ENCODE measurements around the gene DISP2. TPM values are rescaled to one million over a fixed set of nuclear protein-coding genes. Genes with fewer than 3 reads are reported as not detected.
A peak's percentile ranks its signal among the peaks of the same experiment; 100 is the strongest.

DISP2 gene
- total RNA-seq, 1 experiment from 2014 or later: 2.6 TPM

DNA sequence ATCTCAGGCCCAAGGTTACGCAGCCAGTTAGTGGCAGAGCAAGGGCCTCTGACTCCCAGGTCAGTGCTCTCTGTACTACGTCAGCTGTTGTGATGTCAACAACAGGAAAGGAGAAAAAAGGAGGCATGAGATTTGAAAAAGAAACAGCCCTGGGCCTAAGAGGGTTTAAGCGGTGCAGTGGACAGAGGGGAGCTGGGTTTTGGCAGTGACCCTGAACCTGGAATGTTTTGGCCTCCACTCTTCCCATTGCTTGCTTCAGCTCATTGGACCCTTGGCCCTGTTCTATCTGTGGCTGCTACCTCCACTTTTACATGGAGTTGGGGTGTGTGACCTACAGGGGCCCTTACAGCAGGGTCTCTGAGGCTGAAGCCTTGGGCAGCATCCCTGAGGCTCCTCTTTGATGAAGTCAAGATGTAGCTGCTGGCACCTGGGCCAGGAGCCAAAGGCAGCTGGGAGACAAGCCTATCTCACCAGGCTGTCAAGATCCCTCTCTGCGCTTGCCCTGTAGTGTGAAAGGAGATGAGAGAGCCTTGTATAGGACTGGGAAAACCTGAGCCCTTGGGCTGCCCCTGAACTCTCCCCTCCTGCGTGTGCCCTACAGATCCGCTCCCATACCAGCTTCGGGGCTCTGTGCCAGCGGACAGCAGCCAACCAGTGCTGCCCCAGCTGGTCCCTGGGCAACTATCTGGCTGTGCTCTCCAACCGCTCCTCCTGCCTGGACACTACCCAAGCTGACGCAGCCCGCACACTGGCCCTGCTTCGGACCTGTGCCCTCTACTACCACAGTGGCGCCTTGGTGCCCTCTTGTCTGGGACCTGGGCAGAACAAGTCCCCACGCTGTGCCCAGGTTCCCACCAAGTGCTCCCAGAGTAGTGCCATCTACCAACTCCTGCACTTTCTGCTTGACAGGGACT, 8.7 kb downstream of the DISP2 start:
- Histone ChIP-seq H3K9me3 (ENCODE audit: low read length) (no peaks in the 10 kb centered on the region), H3K9me2 (replicated peaks; ENCODE audit: insufficient read depth, low read length) (no peaks in the 10 kb centered on the region), H3K4me2 (ENCODE audit: low read depth, low read length, poor library complexity, severe bottlenecking) (peak overlapping the region; percentile 84), H3K9ac (ENCODE audit: low read length) (peak overlapping the region; percentile 81), H4K20me1 (ENCODE audit: insufficient read depth, low read depth, low read length) (0 out of 2 replicates have a peak, but pooled peaks cover 3% of the 10 kb centered on the region), H3K4me3 (ENCODE audit: low read length) (peak overlapping the region; percentile 72), H3K36me3 (ENCODE audit: insufficient read depth, low read length) (no peaks in the 10 kb centered on the region), H3K27me3 (ENCODE audit: low read length) (no peaks in the 10 kb centered on the region), H3K27ac (ENCODE audit: low read length) (no peak overlapping the region), H3K4me1 (ENCODE audit: low read length) (peaks cover 16% of the 10 kb centered on the region), H3K79me2 (ENCODE audit: low read length) (no peaks in the 10 kb centered on the region), H2AFZ (ENCODE audit: low read length) (peak overlapping the region; percentile 99; the same call in 1 of the 2 replicates)
- no peak for DNase-seq

DNA sequence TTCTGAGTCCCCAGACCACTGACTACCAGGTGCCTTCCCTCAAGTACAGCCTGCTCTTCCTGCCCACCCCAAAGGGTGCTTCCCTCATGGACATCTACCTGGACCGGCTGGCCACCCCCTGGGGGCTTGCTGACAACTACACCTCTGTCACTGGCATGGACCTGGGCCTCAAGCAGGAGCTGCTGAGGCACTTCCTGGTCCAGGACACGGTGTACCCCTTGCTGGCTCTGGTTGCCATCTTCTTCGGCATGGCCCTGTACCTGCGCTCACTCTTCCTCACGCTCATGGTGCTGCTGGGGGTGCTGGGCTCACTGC, 9.3 kb downstream of the DISP2 start:
- H4K20me1 ChIP-seq (ENCODE audit: insufficient read depth, low read depth, low read length): 0 out of 2 replicates have a peak, but pooled peaks cover 3% of the 10 kb centered on the region
- H3K4me3 ChIP-seq (ENCODE audit: low read length): peak overlapping the region; percentile 72
- no peaks in the 10 kb centered on the region for H3K9me3 ChIP-seq (ENCODE audit: low read length)
- H3K9me2 ChIP-seq (replicated peaks; ENCODE audit: insufficient read depth, low read length): no peaks in the 10 kb centered on the region
- no peak for DNase-seq
- H3K36me3 ChIP-seq (ENCODE audit: insufficient read depth, low read length): no peaks in the 10 kb centered on the region
- peaks cover 16% of the 10 kb centered on the region for H3K4me1 ChIP-seq (ENCODE audit: low read length)
- H3K27me3 ChIP-seq (ENCODE audit: low read length): no peaks in the 10 kb centered on the region
- H3K79me2 ChIP-seq (ENCODE audit: low read length): no peaks in the 10 kb centered on the region
- H2AFZ ChIP-seq (ENCODE audit: low read length): peak overlapping the region; percentile 99
- no peak overlapping the region for H3K27ac ChIP-seq (ENCODE audit: low read length)
- H3K4me2 ChIP-seq (ENCODE audit: low read depth, low read length, poor library complexity, severe bottlenecking): peak overlapping the region; percentile 84
- peak overlapping the region; percentile 81 for H3K9ac ChIP-seq (ENCODE audit: low read length)

DNA sequence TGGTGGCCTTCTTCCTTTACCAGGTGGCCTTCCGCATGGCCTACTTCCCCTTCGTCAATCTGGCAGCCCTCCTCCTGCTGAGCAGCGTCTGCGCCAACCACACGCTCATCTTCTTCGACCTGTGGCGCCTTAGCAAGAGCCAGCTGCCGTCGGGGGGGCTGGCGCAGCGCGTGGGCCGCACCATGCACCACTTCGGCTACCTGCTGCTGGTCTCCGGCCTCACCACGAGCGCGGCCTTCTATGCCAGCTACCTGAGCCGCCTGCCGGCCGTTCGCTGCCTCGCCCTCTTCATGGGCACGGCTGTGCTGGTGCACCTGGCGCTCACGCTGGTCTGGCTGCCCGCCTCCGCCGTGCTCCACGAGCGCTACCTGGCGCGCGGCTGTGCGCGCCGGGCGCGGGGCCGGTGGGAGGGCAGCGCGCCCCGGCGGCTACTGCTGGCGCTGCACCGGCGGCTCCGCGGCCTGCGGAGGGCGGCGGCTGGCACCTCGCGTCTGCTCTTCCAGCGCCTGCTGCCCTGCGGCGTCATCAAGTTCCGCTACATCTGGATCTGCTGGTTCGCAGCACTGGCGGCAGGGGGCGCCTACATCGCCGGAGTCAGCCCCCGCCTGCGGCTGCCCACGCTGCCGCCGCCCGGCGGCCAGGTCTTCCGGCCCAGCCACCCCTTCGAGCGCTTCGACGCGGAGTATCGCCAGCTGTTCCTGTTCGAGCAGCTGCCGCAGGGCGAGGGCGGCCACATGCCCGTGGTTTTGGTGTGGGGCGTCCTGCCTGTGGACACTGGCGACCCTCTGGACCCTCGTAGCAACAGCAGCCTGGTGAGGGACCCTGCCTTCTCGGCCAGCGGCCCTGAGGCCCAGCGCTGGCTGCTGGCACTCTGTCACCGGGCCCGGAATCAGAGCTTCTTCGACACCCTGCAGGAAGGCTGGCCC, 9.9 kb downstream of the DISP2 start:
- peak overlapping the region; percentile 72 for H3K4me3 ChIP-seq (ENCODE audit: low read length)
- H3K79me2 ChIP-seq (ENCODE audit: low read length): no peaks in the 10 kb centered on the region
- peak overlapping the region; percentile 84 for H3K4me2 ChIP-seq (ENCODE audit: low read depth, low read length, poor library complexity, severe bottlenecking)
- H3K9ac ChIP-seq (ENCODE audit: low read length): peak overlapping the region; percentile 81
- peak; percentile 97 for DNase-seq
- peak overlapping the region; percentile 99 for H2AFZ ChIP-seq (ENCODE audit: low read length)
- H3K27me3 ChIP-seq (ENCODE audit: low read length): no peaks in the 10 kb centered on the region
- no peaks in the 10 kb centered on the region for H3K9me2 ChIP-seq (replicated peaks; ENCODE audit: insufficient read depth, low read length)
- peaks cover 16% of the 10 kb centered on the region for H3K4me1 ChIP-seq (ENCODE audit: low read length)
- 0 out of 2 replicates have a peak, but pooled peaks cover 3% of the 10 kb centered on the region for H4K20me1 ChIP-seq (ENCODE audit: insufficient read depth, low read depth, low read length)
- H3K9me3 ChIP-seq (ENCODE audit: low read length): no peaks in the 10 kb centered on the region
- no peak overlapping the region for H3K27ac ChIP-seq (ENCODE audit: low read length)
- H3K36me3 ChIP-seq (ENCODE audit: insufficient read depth, low read length): no peaks in the 10 kb centered on the region

DNA sequence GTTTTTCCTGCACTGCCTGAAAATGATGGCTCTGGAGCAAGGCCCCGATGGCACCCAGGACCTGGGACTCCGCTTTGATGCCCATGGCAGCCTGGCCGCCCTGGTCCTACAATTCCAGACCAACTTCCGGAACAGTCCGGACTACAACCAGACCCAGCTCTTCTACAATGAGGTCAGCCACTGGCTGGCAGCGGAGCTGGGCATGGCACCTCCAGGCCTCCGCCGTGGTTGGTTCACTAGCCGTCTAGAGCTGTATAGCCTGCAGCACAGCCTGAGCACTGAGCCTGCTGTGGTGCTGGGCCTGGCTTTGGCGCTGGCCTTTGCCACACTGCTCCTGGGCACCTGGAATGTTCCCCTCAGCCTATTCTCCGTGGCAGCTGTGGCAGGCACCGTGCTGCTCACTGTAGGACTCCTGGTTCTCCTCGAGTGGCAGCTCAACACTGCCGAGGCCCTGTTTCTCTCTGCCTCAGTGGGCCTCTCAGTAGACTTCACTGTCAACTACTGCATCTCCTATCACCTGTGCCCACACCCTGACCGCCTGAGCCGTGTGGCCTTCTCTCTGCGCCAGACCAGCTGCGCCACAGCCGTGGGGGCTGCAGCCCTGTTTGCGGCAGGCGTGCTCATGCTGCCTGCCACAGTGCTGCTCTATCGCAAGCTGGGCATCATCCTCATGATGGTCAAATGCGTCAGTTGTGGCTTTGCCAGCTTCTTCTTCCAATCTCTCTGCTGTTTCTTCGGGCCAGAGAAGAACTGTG, 10.9 kb downstream of the DISP2 start:
- Histone ChIP-seq H3K4me1 (ENCODE audit: low read length) (peaks cover 16% of the 10 kb centered on the region), H3K9me3 (ENCODE audit: low read length) (no peaks in the 10 kb centered on the region), H3K27ac (ENCODE audit: low read length) (no peak overlapping the region), H3K4me3 (ENCODE audit: low read length) (no peak overlapping the region), H3K36me3 (ENCODE audit: insufficient read depth, low read length) (no peaks in the 10 kb centered on the region), H3K79me2 (ENCODE audit: low read length) (no peaks in the 10 kb centered on the region), H3K27me3 (ENCODE audit: low read length) (no peaks in the 10 kb centered on the region), H3K9me2 (replicated peaks; ENCODE audit: insufficient read depth, low read length) (no peaks in the 10 kb centered on the region), H2AFZ (ENCODE audit: low read length) (no peak overlapping the region), H4K20me1 (ENCODE audit: insufficient read depth, low read depth, low read length) (0 out of 2 replicates have a peak, but pooled peaks cover 3% of the 10 kb centered on the region), H3K9ac (ENCODE audit: low read length) (0 out of 2 replicates have a peak overlapping the region, but pooled peaks have one; percentile 46), H3K4me2 (ENCODE audit: low read depth, low read length, poor library complexity, severe bottlenecking) (peak overlapping the region; percentile 42)
- no peak for DNase-seq

DNA sequence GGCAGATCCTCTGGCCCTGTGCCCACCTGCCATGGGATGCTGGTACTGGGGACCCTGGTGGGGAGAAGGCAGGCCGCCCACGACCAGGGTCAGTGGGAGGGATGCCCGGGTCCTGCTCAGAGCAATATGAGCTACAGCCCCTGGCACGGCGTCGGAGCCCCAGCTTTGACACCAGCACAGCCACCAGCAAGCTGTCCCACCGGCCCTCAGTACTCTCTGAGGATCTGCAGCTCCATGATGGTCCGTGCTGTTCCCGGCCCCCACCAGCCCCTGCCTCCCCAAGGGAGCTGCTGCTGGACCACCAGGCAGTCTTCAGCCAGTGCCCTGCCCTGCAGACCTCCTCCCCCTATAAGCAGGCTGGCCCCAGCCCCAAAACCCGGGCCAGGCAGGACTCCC, 11.5 kb downstream of the DISP2 start:
- Histone ChIP-seq H3K9me2 (replicated peaks; ENCODE audit: insufficient read depth, low read length) (no peaks in the 10 kb centered on the region), H4K20me1 (ENCODE audit: insufficient read depth, low read depth, low read length) (0 out of 2 replicates have a peak, but pooled peaks cover 3% of the 10 kb centered on the region), H3K4me2 (ENCODE audit: low read depth, low read length, poor library complexity, severe bottlenecking) (no peak overlapping the region), H3K4me1 (ENCODE audit: low read length) (peaks cover 16% of the 10 kb centered on the region), H3K4me3 (ENCODE audit: low read length) (no peak overlapping the region), H3K27ac (ENCODE audit: low read length) (no peak overlapping the region), H2AFZ (ENCODE audit: low read length) (no peak overlapping the region), H3K9me3 (ENCODE audit: low read length) (no peaks in the 10 kb centered on the region), H3K36me3 (ENCODE audit: insufficient read depth, low read length) (no peaks in the 10 kb centered on the region), H3K79me2 (ENCODE audit: low read length) (no peaks in the 10 kb centered on the region), H3K27me3 (ENCODE audit: low read length) (no peaks in the 10 kb centered on the region), H3K9ac (ENCODE audit: low read length) (no peak overlapping the region)
- DNase-seq: no peak

DNA sequence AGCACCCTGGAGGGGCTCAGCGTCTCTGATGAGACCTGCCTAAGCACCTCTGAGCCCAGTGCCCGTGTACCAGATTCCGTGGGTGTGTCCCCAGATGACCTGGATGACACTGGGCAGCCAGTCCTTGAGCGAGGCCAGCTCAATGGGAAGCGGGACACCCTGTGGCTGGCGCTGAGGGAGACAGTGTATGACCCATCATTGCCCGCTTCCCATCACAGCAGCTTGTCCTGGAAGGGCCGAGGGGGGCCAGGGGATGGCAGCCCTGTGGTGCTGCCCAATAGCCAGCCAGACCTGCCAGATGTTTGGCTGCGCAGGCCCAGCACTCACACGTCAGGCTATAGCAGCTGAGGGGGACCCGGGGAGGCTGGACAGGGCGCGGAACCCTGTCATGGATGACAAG, 12.0 kb downstream of the DISP2 start:
- no peak overlapping the region for H2AFZ ChIP-seq (ENCODE audit: low read length)
- peaks cover 16% of the 10 kb centered on the region for H3K4me1 ChIP-seq (ENCODE audit: low read length)
- DNase-seq: no peak
- no peaks in the 10 kb centered on the region for H3K9me3 ChIP-seq (ENCODE audit: low read length)
- H3K9me2 ChIP-seq (replicated peaks; ENCODE audit: insufficient read depth, low read length): no peaks in the 10 kb centered on the region
- H3K79me2 ChIP-seq (ENCODE audit: low read length): no peaks in the 10 kb centered on the region
- H3K36me3 ChIP-seq (ENCODE audit: insufficient read depth, low read length): no peaks in the 10 kb centered on the region
- no peak overlapping the region for H3K27ac ChIP-seq (ENCODE audit: low read length)
- no peak overlapping the region for H3K9ac ChIP-seq (ENCODE audit: low read length)
- no peak overlapping the region for H3K4me3 ChIP-seq (ENCODE audit: low read length)
- H3K4me2 ChIP-seq (ENCODE audit: low read depth, low read length, poor library complexity, severe bottlenecking): no peak overlapping the region
- 0 out of 2 replicates have a peak, but pooled peaks cover 3% of the 10 kb centered on the region for H4K20me1 ChIP-seq (ENCODE audit: insufficient read depth, low read depth, low read length)
- no peaks in the 10 kb centered on the region for H3K27me3 ChIP-seq (ENCODE audit: low read length)

DNA sequence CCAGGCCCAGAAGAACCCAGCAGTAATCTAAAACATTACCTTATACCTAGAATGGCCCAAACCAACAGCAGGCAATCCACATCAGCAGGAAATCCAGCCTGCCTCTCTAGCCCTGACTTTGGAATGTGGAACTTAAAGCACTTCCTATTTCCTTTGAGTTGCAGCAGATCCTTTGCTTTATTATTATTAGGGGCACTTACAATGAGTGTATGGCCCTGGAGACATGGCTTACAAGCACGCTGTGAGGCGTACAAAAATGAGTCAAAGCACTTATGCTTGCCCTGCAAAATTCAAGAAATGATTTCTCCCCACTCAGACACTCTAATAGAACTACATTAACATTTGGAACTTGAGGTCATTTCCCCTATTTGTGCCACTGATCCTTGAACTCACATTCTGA, 15.0 kb downstream of the DISP2 start:
- no peak for DNase-seq
- H3K36me3 ChIP-seq (ENCODE audit: insufficient read depth, low read length): no peaks in the 10 kb centered on the region
- no peak overlapping the region for H3K27ac ChIP-seq (ENCODE audit: low read length)
- no peak overlapping the region for H2AFZ ChIP-seq (ENCODE audit: low read length)
- H3K4me1 ChIP-seq (ENCODE audit: low read length): peaks cover 5% of the 10 kb centered on the region
- H3K9ac ChIP-seq (ENCODE audit: low read length): no peak overlapping the region
- H3K79me2 ChIP-seq (ENCODE audit: low read length): no peaks in the 10 kb centered on the region
- H3K9me3 ChIP-seq (ENCODE audit: low read length): no peaks in the 10 kb centered on the region
- H3K27me3 ChIP-seq (ENCODE audit: low read length): no peaks in the 10 kb centered on the region
- H3K9me2 ChIP-seq (replicated peaks; ENCODE audit: insufficient read depth, low read length): no peaks in the 10 kb centered on the region
- no peak overlapping the region for H3K4me3 ChIP-seq (ENCODE audit: low read length)
- no peak overlapping the region for H3K4me2 ChIP-seq (ENCODE audit: low read depth, low read length, poor library complexity, severe bottlenecking)
- H4K20me1 ChIP-seq (ENCODE audit: insufficient read depth, low read depth, low read length): no peaks in the 10 kb centered on the region
